Mammary epithelial cell (primary cell): ENCODE results near the gene ARL16.

ENCODE experiments used
- CTCF ChIP-seq, 2 donors: IDR thresholded peaks in 1 of 2; conservative IDR thresholded peaks in 1 of 2; 2 replicates each; pipeline ENCODE4 v1.5.1; 2011 to 2012; ENCODE audit warnings: inconsistent platforms in 2 of 2, low read length in 2 of 2, mild to moderate bottlenecking in 2 of 2, control low read depth in 1 of 2, low read depth in 1 of 2; ENCODE audit not compliant: insufficient read depth in 1 of 2; ENCODE audit errors: extremely low read depth in 1 of 2
- EZH2 ChIP-seq: IDR thresholded peaks from 2 replicates; pipeline ENCODE4 v1.6.1; 2012; ENCODE audit warnings: low read length, inconsistent platforms, borderline replicate concordance

GRCh38 chr17:81660441-81660840 lies 23.2 kb downstream of the ARL16 start:
- no peak for TF ChIP-seq CTCF (conservative IDR thresholded peaks at IDR 0.05 in 1 of 2, IDR thresholded peaks at IDR 0.05 in 1 of 2; ENCODE audit: extremely low read depth in 1 of 2, insufficient read depth in 1 of 2, low read depth in 1 of 2, low read length in 2 of 2)
- TF ChIP-seq EZH2: no peak
